Measurements from ENCODE around the gene TRIM6. TPM values are rescaled to one million over a fixed set of nuclear protein-coding genes. Genes with fewer than 3 reads are reported as not detected.

The TRIM6 gene
- total RNA-seq = 1 to 10 TPM; 1.3 TPM

GRCh38 chr11:5596607-5597201, at the start of gene TRIM6:
TRIM6 (plus strand) TSS chr11:5596637; CDS start chr11:5596898, 261 bp downstream.
- TF ChIP-seq CTCF (IDR thresholded peaks at IDR 0.05) = no peak
- Histone ChIP-seq H3K9me3 (no peaks in the 10 kb centered on the region), H3K36me3 (no peaks in the 10 kb centered on the region), H3K27me3 (no peaks in the 10 kb centered on the region), H3K4me1 (peaks cover 0 to 22% of the 10 kb centered on the region in 2 donors), H3K4me3 (peak within 1 kb of the TSS; percentile 41 to 54), H3K27ac (peak within 1 kb of the TSS in 1 of 2 donors; percentile 39)
- peak; percentile 67 for DNase-seq (ENCODE audit: low spot score)

- Histone ChIP-seq H3K4me3 (no peak overlapping the region), H3K27ac (no peak overlapping the region), H3K27me3 (no peaks in the 10 kb centered on the region), H3K36me3 (no peaks in the 10 kb centered on the region), H3K9me3 (no peaks in the 10 kb centered on the region), H3K4me1 (no peaks in the 10 kb centered on the region)
- no peak for TF ChIP-seq CTCF (IDR thresholded peaks at IDR 0.05)
- DNase-seq (ENCODE audit: low spot score) = no peak
Measured at GRCh38 chr11:5547982-5548381, 48.5 kb upstream of the TRIM6 start.

- DNase-seq (ENCODE audit: low spot score) = no peak
- no peaks in the 10 kb centered on the region for H3K4me1 ChIP-seq
- TF ChIP-seq CTCF (IDR thresholded peaks at IDR 0.05) = no peak
- no peak within 1 kb of the TSS for H3K27ac ChIP-seq
- no peak within 1 kb of the TSS for H3K4me3 ChIP-seq
- H3K36me3 ChIP-seq = no peaks in the 10 kb centered on the region
- no peaks in the 10 kb centered on the region for H3K27me3 ChIP-seq
- H3K9me3 ChIP-seq = no peaks in the 10 kb centered on the region
Measured at GRCh38 chr11:5548440-5548839, 48.0 kb upstream of the TRIM6 start, which contains the start of gene OR52H1. OR52H1 (minus strand) TSS chr11:5548540; CDS start chr11:5545505, 3,035 bp downstream.

- no peak for DNase-seq (ENCODE audit: low spot score)
- no peak for TF ChIP-seq CTCF (IDR thresholded peaks at IDR 0.05)
Measured at GRCh38 chr11:5550440-5551095, 45.9 kb upstream of the TRIM6 start.

GRCh38 chr11:5553343-5553742, 43.1 kb upstream of the TRIM6 start:
- TF ChIP-seq CTCF (IDR thresholded peaks at IDR 0.05) = peak in 1 of 2 donors; percentile 43
- Histone ChIP-seq H3K4me3 (no peak overlapping the region), H3K9me3 (no peaks in the 10 kb centered on the region), H3K36me3 (no peaks in the 10 kb centered on the region), H3K4me1 (no peaks in the 10 kb centered on the region), H3K27ac (no peak overlapping the region), H3K27me3 (no peaks in the 10 kb centered on the region)
- no peak for DNase-seq (ENCODE audit: low spot score)

More at GRCh38 chr11:5550440-5551095, 45.9 kb upstream of the TRIM6 start:
- H3K27me3 ChIP-seq = no peaks in the 10 kb centered on the region
- no peaks in the 10 kb centered on the region for H3K36me3 ChIP-seq
- no peaks in the 10 kb centered on the region for H3K9me3 ChIP-seq
- H3K27ac ChIP-seq = no peak overlapping the region
- H3K4me1 ChIP-seq = no peaks in the 10 kb centered on the region
- no peak overlapping the region for H3K4me3 ChIP-seq
